BLaER1 treated with 17β-estradiol and CSF1 and Interleukin-3, amounts not matched to agents 10 nM and 100 nM (cell line): ENCODE results near the gene TUBA1C.

Source experiments
- H3K27ac ChIP-seq, 11 experiments: shearing (Covaris generic); formaldehyde crosslinking; 2 replicates each; pipeline ENCODE4 v1.8.1; 2022
- H3K27me3 ChIP-seq, 11 experiments: shearing (Covaris generic); formaldehyde crosslinking; 2 replicates each; pipeline ENCODE4 v1.8.1; 2022
- H3K36me3 ChIP-seq, 11 experiments: shearing (Covaris generic); formaldehyde crosslinking; 2 replicates each; pipeline ENCODE4 v1.8.1; 2022
- H3K4me1 ChIP-seq, 10 experiments: shearing (Covaris generic); formaldehyde crosslinking; 2 replicates each; pipeline ENCODE4 v1.8.1; 2022
- H3K4me2 ChIP-seq, 11 experiments: shearing (Covaris generic); formaldehyde crosslinking; 2 replicates each; pipeline ENCODE4 v1.8.1; 2022
- H3K4me3 ChIP-seq, 10 experiments: shearing (Covaris generic); formaldehyde crosslinking; 2 replicates each; pipeline ENCODE4 v1.8.1; 2022
- H3K9ac ChIP-seq, 11 experiments: shearing (Covaris generic); formaldehyde crosslinking; 2 replicates each; pipeline ENCODE4 v1.8.1; 2022
- H3K9me3 ChIP-seq, 11 experiments: shearing (Covaris generic); formaldehyde crosslinking; replicated peaks in 1 of 11; 2 replicates each; pipeline ENCODE4 v1.8.1; 2022
- H4K20me1 ChIP-seq, 11 experiments: shearing (Covaris generic); formaldehyde crosslinking; 2 replicates each; pipeline ENCODE4 v1.8.1; 2022
- Cebpa-rat ChIP-seq, 11 experiments: shearing (Covaris generic); IDR thresholded peaks; 2 replicates each; pipeline ENCODE4 v1.8.1; 2022

The TUBA1C gene

GRCh38 chr12:49323524-49324097 lies 58.7 kb downstream of the TUBA1C start:
- Histone ChIP-seq H3K27me3 (no peaks in the 10 kb centered on the region), H4K20me1 (peaks cover 0 to 11% (median 0%) of the 10 kb centered on the region in 11 experiments; a peak in 3 of 22 replicates), H3K4me1 (peaks cover 17 to 27% (median 22%) of the 10 kb centered on the region in 10 experiments), H3K27ac (peak overlapping the region in 10 of 11 experiments; percentile 32 to 91 (median 82); a peak in 18 of 22 replicates), H3K9ac (peak overlapping the region; percentile 69 to 92 (median 86)), H3K4me2 (peak overlapping the region; percentile 90 to 99 (median 96)), H3K4me3 (peak overlapping the region; percentile 62 to 85 (median 76)), H3K9me3 (no peaks in the 10 kb centered on the region), H3K36me3 (peaks cover 0 to 48% (median 39%) of the 10 kb centered on the region in 11 experiments; a peak in 19 of 22 replicates)
- no peak for TF ChIP-seq Cebpa-rat (IDR thresholded peaks at IDR 0.05)
